Loucy (cell line): ENCODE measurements around the gene GSDMA.

ENCODE experiments used
- EZH2phosphoT487 ChIP-seq: fragments of 200-600 bp; IDR thresholded peaks from 2 replicates; pipeline ENCODE4 v1.6.1; 2018; ENCODE audit warnings: antibody characterized with exemption, mild to moderate bottlenecking, moderate library complexity, borderline replicate concordance
- TF ChIP-seq, protein P1 (sequence below): fragments of 200-600 bp; sonication (generic); conservative IDR thresholded peaks from 2 replicates; pipeline ENCODE4 v1.5.1; 2014; ENCODE audit warnings: mild to moderate bottlenecking, antibody characterized with exemption, low read length

DNA sequence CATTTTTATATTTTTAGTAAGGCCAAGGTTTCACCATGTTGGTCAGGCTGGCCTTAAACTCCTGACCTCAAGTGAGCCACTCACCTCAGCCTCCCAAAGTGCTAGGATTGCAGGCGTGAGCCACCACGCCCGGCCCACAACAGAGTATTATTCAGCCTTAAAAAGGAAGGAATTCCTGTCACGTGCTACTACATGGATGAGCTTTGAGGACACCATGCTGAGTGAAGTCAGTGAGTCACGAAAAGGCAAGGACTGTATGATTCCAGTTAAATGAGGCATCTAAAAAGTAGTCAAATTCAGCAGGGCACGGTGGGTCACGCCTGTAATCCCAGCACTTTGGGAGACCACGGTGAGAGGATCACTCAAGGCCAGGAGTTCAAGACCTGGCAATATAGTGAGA is 62.1 kb downstream of the GSDMA start:
- TF ChIP-seq, protein P1, sequence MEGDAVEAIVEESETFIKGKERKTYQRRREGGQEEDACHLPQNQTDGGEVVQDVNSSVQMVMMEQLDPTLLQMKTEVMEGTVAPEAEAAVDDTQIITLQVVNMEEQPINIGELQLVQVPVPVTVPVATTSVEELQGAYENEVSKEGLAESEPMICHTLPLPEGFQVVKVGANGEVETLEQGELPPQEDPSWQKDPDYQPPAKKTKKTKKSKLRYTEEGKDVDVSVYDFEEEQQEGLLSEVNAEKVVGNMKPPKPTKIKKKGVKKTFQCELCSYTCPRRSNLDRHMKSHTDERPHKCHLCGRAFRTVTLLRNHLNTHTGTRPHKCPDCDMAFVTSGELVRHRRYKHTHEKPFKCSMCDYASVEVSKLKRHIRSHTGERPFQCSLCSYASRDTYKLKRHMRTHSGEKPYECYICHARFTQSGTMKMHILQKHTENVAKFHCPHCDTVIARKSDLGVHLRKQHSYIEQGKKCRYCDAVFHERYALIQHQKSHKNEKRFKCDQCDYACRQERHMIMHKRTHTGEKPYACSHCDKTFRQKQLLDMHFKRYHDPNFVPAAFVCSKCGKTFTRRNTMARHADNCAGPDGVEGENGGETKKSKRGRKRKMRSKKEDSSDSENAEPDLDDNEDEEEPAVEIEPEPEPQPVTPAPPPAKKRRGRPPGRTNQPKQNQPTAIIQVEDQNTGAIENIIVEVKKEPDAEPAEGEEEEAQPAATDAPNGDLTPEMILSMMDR = no peak
- TF ChIP-seq EZH2phosphoT487 = no peak
